ENCODE data around the gene TBX2. TPM values are rescaled to one million over a fixed set of nuclear protein-coding genes. Genes with fewer than 3 reads are reported as not detected.

TBX2 gene
- total RNA-seq, 1 experiment from 2014 or later, result not detected

DNA sequence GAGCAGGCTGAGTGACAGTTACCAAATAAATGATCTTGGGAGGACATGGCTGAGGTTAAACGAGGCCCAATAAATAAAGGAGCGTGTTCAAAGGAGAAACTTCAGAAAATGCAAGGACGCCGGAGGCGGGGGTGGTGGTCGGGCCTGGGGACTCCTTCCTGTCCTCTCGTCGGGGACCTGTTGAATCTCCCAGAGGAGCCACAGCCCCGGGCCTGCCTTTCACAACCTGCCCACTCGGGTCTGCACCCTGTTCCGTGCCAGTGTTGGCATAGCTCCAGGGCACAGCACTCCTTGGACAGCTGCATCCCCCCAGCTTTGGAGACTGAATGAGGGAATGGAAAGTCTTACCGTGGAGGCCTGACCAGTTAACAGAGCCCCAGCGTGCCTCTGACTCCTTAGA is 44.4 kb downstream of the TBX2 start:
- WGBS (ENCODE audit: extremely low coverage, insufficient read length, low lambda C conversion rate), result no CpG with 5 or more reads among the region's 13 CpGs
- no peak overlapping the region for H3K4me2 ChIP-seq (ENCODE audit: insufficient read depth, insufficient read length, low read length)
- DNase-seq, result no peak
- H4K8ac ChIP-seq (replicated peaks; ENCODE audit: insufficient read length, low read depth, low read length), result no peak overlapping the region
- no peaks in the 10 kb centered on the region for H3K79me2 ChIP-seq (ENCODE audit: insufficient read depth, low read length)
- no peak overlapping the region for H3K56ac ChIP-seq (ENCODE audit: insufficient read length, low read depth, low read length)
- Mint-ChIP-seq H3K4me3 (no peak overlapping the region), H3K27ac (no peak overlapping the region), H3K27me3 (ENCODE audit: low read depth) (peaks cover 69% of the 10 kb centered on the region), H3K9me3 (peaks cover 0 to 4% of the 10 kb centered on the region in 2 experiments; a peak in 3 of 5 replicates), H3K4me1 (peaks cover 26 to 33% of the 10 kb centered on the region in 2 experiments), H3K36me3 (ENCODE audit: insufficient read depth in 1 of 3, low read depth in 3 of 3) (no peaks in the 10 kb centered on the region; a peak in 1 of 7 replicates)
- H2BK12ac ChIP-seq (ENCODE audit: insufficient read length, low read depth, low read length), result no peak overlapping the region
- H3K9ac ChIP-seq (ENCODE audit: extremely low read depth, insufficient read length, low read length), result no peak overlapping the region
- H3K27me3 ChIP-seq (ENCODE audit: insufficient read depth, low read length), result peaks cover 3% of the 10 kb centered on the region; the same call in 1 of the 2 replicates
- H3K23me2 ChIP-seq (ENCODE audit: insufficient read length, low read depth, low read length, poor library complexity, severe bottlenecking), result no peaks in the 10 kb centered on the region
- H3K4me1 ChIP-seq (ENCODE audit: insufficient read depth, low read length), result no peaks in the 10 kb centered on the region
- no peaks in the 10 kb centered on the region for H3K79me1 ChIP-seq (ENCODE audit: insufficient read depth, low read depth, low read length, poor library complexity, severe bottlenecking)
- no peak overlapping the region for H2BK20ac ChIP-seq (ENCODE audit: low read depth, low read length, poor library complexity, severe bottlenecking)
- H2AK5ac ChIP-seq (ENCODE audit: insufficient read length, low read length), result no peak overlapping the region
- no peak overlapping the region for H4K91ac ChIP-seq (ENCODE audit: insufficient read length, low read depth, low read length)
- no peak overlapping the region for H2BK5ac ChIP-seq (ENCODE audit: insufficient read length, low read length)
- no peaks in the 10 kb centered on the region for H4K20me1 ChIP-seq (ENCODE audit: control insufficient read depth, insufficient read depth, insufficient read length)
- H2AFZ ChIP-seq (ENCODE audit: low read length), result no peak overlapping the region
- no peak overlapping the region for H3K23ac ChIP-seq (ENCODE audit: insufficient read length, low read depth, low read length)
- H3K18ac ChIP-seq (ENCODE audit: insufficient read length, low read depth, low read length), result no peak overlapping the region
- TF ChIP-seq CTCF (conservative IDR thresholded peaks at IDR 0.05), result no peak
- H3K27ac ChIP-seq (ENCODE audit: insufficient read length, low read depth, low read length), result no peak overlapping the region
- H3K9me3 ChIP-seq (ENCODE audit: control insufficient read depth, low read depth, low read length), result no peaks in the 10 kb centered on the region
- no peak overlapping the region for H2BK120ac ChIP-seq (ENCODE audit: low read depth, low read length, poor library complexity, severe bottlenecking)
- no peak overlapping the region for H4K5ac ChIP-seq (ENCODE audit: insufficient read length, low read depth, low read length)
- no peak overlapping the region for H3K4ac ChIP-seq (ENCODE audit: low read depth, low read length)
- no peak overlapping the region for H3K14ac ChIP-seq (ENCODE audit: insufficient read depth, low read length)
- H2BK15ac ChIP-seq (ENCODE audit: low read depth, low read length), result no peak overlapping the region
- no peak overlapping the region for H3T11ph ChIP-seq (ENCODE audit: low read length)

Data from H9 (cell line).